NOMO-1 treated with DMSO at 0.1 percent for 48 hours (cell line): ENCODE results near the gene ACOT11.

ENCODE experiments used
- DNase-seq: peaks from one replicate; lab custom pipeline; 2025; ENCODE audit not compliant: unreplicated experiment; lab: John Stamatoyannopoulos, UW

The ACOT11 gene

GRCh38 chr1:54584575-54584974 is 36.5 kb downstream of the ACOT11 start:
- DNase-seq = no peak

DNA sequence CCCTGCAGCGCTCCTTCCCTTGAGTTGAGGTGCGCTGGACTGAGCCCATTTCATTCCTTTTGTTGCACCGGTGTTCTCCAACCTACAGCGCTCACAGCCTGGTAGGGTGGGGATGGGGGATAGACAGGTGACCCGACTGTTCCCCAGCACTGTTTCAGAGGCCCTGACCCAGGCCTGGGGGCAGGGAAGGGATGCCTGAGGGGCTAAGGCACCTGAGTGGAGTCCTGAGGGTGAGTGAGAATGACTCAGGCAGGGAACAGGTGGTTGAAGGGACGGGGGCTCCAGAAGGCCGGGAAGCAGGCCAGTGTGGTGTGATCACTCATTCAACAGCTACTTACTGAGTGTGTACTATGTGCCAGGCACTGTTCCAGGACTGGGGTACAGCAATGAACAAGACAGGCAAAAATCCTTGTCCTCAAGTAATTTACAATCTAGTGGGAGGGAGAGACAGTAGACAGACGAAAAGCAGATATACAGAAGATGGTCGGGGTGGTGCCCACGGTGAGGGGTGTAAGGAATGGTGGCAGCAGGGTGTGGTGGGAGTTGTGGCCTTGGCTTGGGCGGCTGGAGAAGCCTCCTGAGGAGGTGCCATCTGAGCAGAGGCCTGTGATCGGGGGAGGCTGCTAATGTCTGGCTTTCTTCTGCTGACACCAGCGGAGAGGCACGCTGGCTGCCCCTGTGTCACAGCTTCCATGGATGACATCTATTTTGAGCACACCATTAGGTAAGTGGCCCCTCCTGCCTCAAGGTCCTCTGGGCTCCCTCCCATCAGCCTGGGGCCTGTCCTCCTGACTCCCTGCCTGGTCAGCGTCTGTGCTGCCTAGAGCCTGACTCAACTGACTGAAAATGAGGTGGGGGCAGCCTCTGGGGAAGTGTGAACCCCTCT is 37.4 kb downstream of the ACOT11 start:
- no peak for DNase-seq

GRCh38 chr1:54588377-54588776 is 40.3 kb downstream of the ACOT11 start:
- DNase-seq = no peak

- DNase-seq = no peak
These were observed 43.2 kb downstream of the ACOT11 start for GRCh38 chr1:54591127-54591756.

GRCh38 chr1:54593571-54594160 is 45.6 kb downstream of the ACOT11 start:
- DNase-seq = no peak

DNA sequence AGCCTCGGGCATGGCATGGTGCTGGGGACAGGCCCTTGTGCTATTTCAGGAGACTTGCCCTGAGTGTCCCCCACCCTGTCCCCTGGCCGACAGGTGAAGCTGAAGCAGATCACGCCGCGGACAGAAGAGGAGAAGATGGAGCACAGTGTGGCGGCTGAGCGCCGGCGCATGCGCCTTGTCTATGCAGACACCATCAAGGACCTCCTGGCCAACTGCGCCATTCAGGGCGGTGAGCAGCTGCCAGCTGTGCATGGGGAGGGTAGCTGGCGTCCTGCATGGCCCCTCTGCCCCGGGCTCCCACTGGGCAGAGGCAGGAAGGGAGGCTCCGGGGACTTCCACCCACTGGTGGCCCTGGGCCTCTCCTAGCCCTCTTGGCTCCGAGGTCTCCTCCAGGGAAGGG is 46.4 kb downstream of the ACOT11 start:
- no peak for DNase-seq

GRCh38 chr1:54595956-54596498 is 48.0 kb downstream of the ACOT11 start:
- no peak for DNase-seq

DNA sequence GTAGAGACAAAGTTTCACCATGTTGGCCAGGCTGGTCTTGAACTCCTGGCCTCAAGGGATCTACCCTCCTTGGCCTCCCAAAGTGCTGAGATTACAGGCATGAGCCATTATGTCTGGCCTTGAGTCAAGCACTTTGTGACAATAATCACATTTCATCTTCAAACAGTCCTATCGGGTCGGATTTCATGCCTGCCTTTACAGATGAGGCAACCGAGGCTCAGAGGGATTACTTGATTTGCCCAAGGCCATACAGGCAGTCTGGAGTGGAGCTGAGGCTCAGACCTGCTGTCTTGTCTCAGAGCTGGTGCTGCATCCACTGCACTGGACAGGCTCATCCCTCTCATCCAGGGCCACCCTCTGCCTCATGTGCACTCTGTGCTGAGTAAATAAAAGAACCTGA is 48.7 kb downstream of the ACOT11 start:
- no peak for DNase-seq

- DNase-seq = no peak
These were observed 49.5 kb downstream of the ACOT11 start for GRCh38 chr1:54597455-54598030.

DNA sequence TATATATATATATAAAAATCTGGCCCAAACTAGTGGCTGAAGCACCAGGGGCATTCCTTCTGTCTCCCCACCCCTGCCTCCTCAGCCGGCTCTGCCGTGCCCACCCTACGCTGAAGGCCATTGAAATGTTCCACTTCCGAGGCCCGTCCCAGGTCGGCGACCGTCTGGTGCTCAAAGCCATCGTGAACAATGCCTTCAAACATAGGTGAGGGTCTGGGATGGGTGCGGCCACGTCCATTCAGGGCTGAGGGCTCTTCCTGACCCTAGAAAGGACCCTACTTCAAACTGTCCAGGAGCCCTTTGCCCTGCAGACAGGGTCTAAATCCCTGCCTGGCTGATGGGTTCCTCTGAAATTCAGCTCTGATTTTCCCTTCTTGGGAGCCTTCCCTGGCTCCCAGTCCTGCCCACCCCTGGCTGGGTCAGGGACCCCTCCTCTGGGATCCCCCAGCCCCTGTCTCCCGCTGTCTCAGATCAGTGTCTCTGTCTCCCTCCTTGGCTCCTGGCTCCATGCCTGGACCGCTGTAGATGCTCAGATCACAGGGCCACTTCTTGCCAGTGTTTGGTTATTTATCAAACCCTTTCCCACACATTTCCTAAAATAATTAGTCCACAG is 51.3 kb downstream of the ACOT11 start:
- no peak for DNase-seq

GRCh38 chr1:54600947-54601721 is 53.1 kb downstream of the ACOT11 start:
- DNase-seq = no peak

DNA sequence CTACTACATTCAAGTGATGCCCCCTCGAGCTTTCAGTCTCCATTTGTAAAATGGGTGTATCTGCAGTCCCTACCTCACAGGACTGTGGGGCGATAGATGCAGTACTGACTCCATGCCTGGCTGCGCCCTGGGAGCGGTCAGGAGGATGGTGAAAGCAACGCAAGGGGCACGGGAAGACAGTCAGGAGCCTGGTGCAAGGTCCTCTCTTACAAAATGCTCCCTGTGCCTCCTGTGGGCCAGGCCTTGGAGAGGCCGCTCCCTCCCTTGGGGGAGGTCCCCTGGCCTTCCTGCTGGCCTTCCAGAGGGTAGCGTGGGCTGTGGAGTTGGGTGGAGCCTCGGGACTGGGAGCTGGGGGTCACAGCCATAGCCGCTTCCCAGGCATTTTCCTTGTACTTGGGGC is 53.7 kb downstream of the ACOT11 start:
- no peak for DNase-seq

DNA sequence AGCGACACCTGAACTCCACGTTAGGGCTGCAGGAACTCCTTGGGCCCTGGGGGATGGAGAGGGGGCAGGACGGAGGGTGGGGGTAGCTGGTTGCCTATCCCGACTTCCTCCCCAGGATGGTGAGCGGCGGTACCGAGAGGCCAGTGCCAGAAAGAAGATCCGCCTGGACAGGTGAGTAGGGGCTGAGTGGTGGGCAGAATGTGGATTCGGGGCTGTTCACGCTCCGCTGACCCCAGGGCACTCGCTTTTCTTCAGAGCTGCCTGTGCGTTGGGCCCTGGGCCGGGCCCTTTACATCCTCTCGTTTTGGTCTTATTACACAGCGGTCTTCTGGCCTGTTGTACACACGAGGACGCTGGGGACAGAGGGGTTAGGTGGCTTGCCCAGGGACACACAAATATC is 54.5 kb downstream of the ACOT11 start:
- DNase-seq = no peak

GRCh38 chr1:54603241-54603640 is 55.2 kb downstream of the ACOT11 start:
- no peak for DNase-seq

DNA sequence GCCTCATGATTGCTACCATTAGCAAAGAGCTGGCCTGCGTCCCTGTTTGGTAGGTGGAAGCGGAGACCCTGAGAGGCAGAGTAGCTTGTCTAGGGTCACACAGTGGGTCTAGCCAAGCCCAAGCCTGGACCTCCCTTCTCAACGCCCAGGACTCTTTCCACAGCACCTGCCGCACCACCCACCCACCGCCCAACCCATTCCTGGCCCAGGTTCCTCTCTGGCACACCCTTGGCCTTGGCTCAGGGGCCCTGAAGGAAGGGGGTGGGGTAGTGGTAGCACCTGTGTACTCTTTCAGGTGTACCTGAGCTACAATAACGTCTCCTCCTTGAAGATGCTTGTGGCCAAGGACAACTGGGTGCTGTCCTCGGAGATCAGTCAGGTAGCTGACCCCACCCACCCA is 56.0 kb downstream of the ACOT11 start:
- no peak for DNase-seq

DNA sequence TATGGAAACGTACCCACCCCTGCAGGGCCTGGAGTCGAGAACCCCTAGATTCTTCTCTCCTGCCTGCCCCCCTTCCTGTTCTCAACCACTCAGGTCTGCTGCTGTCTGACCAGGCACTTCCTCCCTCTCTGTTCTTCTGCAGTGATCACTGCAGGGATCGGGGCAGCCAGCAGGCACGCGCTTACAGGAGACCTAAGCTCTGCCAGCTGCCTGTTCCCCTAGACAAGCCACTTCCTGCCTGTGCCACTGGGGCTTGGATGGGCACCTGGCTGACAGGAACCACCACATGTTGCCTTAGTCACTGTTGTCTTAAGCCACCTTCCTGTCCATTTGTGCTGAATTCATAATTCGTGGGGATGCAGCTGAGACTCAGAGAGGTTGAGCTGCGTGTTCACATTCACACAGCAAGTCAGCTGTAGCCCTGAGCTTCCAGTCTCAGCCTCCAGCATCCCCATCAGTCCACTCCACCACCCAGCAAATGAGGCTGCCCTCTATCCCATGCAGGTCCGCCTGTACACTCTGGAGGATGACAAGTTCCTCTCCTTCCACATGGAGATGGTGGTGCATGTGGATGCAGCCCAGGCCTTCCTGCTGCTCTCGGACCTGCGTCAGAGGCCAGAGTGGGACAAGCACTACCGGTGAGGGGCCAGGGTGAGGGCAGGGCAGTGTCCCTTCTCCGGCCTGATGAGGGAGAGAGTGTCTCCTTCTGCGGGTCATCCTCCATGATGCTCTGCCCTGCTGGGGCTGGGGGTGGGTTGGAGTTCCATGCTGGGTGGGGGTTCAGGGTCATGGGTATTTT is 56.7 kb downstream of the ACOT11 start:
- no peak for DNase-seq

DNA sequence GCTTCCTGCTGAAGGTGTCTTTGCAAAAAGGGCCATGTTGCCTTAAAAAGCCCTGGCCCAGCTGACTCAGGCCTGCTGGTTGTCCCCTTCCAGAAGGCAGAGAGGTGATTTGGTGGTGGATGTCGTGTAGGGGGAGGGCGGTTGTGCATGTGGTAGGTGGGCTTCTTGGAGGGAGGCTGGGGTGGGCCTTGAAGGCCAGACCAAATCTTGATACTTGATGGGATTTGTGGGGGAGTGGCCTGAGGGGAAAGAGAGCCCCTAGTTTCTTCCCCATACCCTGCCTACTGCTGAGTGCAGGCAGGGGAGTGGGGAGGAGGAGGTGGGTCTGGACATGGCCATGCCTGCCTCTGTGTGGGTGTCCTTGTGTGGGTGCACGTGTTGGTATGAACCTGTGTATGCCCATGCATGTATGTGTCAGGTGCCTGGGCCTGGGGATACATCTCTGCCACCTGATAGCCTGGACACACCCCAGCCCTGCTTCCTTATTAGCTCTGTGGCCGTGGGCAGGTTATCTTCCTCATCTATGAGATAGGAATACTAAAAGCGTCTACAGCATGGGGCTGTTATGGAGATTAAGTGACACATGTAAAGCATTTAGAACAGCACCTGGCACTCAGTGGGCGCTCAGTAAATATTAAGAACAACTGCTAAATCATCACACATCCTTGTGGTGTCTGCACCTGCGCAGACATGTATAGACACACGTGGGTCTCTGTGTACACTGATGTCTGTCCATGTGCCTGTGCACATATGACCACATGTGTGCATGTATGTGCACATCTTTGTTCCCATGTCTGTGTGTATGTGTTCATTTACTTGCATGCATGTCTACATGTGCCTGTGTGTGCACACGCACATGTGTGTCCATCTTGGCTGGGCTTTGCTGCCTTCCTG is 58.3 kb downstream of the ACOT11 start:
- DNase-seq = no peak

GRCh38 chr1:54606990-54607325 is 58.9 kb downstream of the ACOT11 start:
- no peak for DNase-seq
